H7 (cell line): ENCODE results near the gene MSL3. TPM values are rescaled to one million over a fixed set of nuclear protein-coding genes. Genes with fewer than 3 reads are reported as not detected.
A peak's percentile ranks its signal among the peaks of the same experiment; 100 is the strongest.

ENCODE experiments used
- DNase-seq: peaks from one replicate; pipeline ENCODE4 v3.0.0; 2012
- H3K27me3 ChIP-seq: 2 replicates; pipeline ENCODE4 v1.6.0; 2011; ENCODE audit warnings: mild to moderate bottlenecking, low read length; ENCODE audit not compliant: control insufficient read depth, insufficient read depth
- H3K36me3 ChIP-seq: replicated peaks from 2 replicates; pipeline ENCODE4 v1.5.1; 2011; ENCODE audit warnings: low read length; ENCODE audit not compliant: control insufficient read depth, insufficient read depth
- H3K4me3 ChIP-seq: 2 replicates; pipeline ENCODE4 v1.5.1; 2011; ENCODE audit warnings: low read depth, mild to moderate bottlenecking, control low read depth, low read length, moderate library complexity; ENCODE audit not compliant: insufficient read depth
- total RNA-seq: library from RNA; depleted of rRNA; stranded (reverse); fragments of >200 nt; shearing (Covaris generic); gene quantifications from 2 replicates; pipeline ENCODE4 v1.2.3, GENCODE V29; 2014; rRNA removed

Gene MSL3
- 29.7 and 34.7 TPM in 2 replicates for total RNA-seq

DNA sequence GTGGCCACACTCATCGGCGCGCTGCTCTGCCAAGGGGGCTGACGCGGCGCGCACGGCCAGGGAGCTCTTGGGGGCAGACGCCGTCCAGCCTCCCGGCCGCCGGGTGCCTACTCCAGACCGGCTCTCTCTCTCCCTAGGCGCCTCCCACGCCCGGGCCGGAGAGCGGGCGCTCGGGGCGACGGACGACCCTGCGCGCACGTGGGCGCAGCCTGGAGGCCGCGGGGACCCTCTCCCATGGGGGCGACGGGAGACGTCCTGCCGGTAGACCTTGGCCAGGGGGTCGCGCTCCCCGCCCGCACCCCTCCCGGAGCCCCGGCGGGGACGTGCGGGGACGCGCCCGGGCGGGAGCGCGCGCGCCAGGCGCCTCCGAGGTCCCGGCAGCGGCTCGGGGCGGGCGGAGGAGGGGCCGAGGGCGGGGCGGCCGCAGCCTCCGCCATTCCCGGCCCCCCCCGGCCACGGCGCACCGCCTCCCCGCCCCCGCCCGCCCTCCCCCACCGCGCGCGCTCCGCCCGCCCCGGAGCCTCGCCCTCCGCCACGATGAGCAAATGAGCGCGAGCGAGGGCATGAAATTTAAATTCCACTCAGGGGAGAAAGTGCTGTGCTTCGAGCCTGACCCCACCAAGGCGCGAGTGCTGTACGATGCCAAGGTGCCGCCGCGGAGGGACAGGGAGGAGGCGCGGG is at the start of gene MSL3:
MSL3 (plus strand) TSS at position 519 of the 681 bp plus-strand sequence; CDS start at position 546, 27 bp downstream.
- H3K36me3 ChIP-seq = no peaks in the 10 kb centered on the region
- peak; percentile 94 for DNase-seq
- H3K27me3 ChIP-seq = peaks cover 2% of the 10 kb centered on the region; the same call in 1 of the 2 replicates

GRCh38 chrX:11722304-11722703 is 35.7 kb upstream of the MSL3 start:
- Histone ChIP-seq H3K36me3 (no peaks in the 10 kb centered on the region), H3K27me3 (no peaks in the 10 kb centered on the region), H3K4me3 (no peak overlapping the region)
- DNase-seq = no peak

More for the DNA sequence above, at the start of gene MSL3:
- H3K4me3 ChIP-seq = peak within 1 kb of the TSS; percentile 73

DNA sequence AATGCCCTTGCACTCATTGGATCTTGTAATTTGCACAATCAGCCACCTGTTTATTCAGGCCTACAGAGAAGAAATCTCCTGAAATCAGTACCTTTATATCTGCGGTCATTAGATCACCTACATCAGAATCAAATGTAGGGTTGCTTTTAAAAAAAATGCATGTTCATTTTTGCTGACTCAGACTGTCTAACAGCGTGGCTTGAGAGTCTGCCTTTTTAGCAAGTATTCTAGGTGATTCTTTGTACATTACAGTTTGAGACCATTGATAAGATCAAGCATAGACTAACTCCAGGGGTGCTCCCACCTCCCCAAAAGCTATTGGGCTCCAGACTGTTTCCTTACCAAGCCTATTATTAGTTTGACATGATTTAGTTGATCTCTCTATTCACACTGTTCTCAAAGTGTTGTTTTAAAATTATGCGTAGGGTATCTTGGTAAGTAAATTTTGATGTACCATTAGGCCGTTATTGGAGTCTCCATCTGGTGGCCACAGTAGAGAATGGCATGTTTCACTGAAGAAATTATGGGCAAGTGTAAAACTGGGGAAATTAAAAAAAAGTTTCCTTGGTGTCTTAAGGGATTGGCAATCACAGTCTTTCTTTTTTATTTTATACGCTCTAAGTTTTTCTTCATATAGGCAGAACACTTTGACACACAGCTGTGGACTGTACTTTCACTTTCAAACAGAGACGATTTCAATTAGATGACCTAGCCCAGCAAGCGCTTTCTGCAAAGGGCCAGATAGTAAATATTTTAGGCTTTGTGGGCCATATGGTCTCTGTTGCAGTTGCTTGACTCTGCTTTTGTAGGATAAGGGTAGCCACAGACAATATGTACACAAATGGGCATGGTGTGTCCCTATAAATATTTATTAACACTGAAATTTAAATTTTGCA is 33.7 kb upstream of the MSL3 start:
- Histone ChIP-seq H3K4me3 (no peak overlapping the region), H3K27me3 (no peaks in the 10 kb centered on the region), H3K36me3 (no peaks in the 10 kb centered on the region)
- DNase-seq = peak; percentile 33

GRCh38 chrX:11725631-11726442 is 32.2 kb upstream of the MSL3 start:
- no peak for DNase-seq
- Histone ChIP-seq H3K27me3 (no peaks in the 10 kb centered on the region), H3K36me3 (no peaks in the 10 kb centered on the region), H3K4me3 (no peak overlapping the region)

DNA sequence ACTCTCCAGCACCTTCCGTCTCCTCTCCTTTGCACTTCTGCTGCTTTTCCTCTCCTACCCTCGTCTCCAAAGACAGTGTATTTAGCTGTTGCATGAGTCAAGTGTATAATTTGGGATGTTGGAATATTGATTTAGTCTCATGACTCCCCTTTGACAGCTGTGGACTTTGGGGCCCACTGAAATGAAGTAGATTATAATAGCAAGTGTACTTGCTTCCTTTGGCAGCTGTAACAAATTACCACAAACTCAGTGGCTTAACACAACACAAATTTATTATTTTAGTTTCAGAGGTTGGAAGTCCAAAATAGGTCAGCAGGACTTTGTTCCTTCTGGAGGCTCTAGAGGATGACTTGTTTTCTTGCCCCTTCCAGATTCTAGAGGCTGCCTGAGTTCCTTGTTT is 29.5 kb upstream of the MSL3 start:
- no peaks in the 10 kb centered on the region for H3K36me3 ChIP-seq
- no peaks in the 10 kb centered on the region; the same call in 1 of the 2 replicates for H3K27me3 ChIP-seq
- DNase-seq = no peak
- H3K4me3 ChIP-seq = no peak overlapping the region

DNA sequence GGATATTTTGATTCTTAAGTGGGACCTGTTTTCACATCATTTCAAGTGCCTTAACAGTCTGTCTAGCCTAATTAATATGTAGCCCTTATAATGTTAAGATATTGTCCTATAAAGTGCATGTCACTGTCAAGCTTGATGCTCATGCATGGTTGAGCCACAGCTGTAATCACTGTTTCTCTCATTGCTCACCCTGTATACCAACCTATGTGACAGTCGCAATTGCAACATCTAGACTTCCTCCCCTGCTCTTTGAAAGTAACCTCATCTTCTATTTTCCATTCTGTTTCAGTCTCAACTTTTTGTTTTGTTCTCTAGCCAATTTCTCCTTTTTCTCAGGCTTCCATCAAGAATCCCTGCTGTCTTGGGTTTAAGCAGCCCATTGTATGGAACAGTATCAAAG is 24.4 kb upstream of the MSL3 start:
- H3K27me3 ChIP-seq = no peaks in the 10 kb centered on the region; the same call in 1 of the 2 replicates
- no peak for DNase-seq
- H3K4me3 ChIP-seq = no peak overlapping the region
- no peaks in the 10 kb centered on the region for H3K36me3 ChIP-seq

- no peak for DNase-seq
- H3K27me3 ChIP-seq = no peaks in the 10 kb centered on the region
- no peaks in the 10 kb centered on the region for H3K36me3 ChIP-seq
- H3K4me3 ChIP-seq = no peak overlapping the region
Observed at GRCh38 chrX:11739776-11740175, 18.3 kb upstream of the MSL3 start.

GRCh38 chrX:11740794-11741193 is 17.2 kb upstream of the MSL3 start:
- DNase-seq = no peak
- no peaks in the 10 kb centered on the region for H3K27me3 ChIP-seq
- no peaks in the 10 kb centered on the region for H3K36me3 ChIP-seq
- no peak overlapping the region for H3K4me3 ChIP-seq

- no peak for DNase-seq
- no peaks in the 10 kb centered on the region for H3K27me3 ChIP-seq
Observed at GRCh38 chrX:11741574-11741973, 16.5 kb upstream of the MSL3 start.

DNA sequence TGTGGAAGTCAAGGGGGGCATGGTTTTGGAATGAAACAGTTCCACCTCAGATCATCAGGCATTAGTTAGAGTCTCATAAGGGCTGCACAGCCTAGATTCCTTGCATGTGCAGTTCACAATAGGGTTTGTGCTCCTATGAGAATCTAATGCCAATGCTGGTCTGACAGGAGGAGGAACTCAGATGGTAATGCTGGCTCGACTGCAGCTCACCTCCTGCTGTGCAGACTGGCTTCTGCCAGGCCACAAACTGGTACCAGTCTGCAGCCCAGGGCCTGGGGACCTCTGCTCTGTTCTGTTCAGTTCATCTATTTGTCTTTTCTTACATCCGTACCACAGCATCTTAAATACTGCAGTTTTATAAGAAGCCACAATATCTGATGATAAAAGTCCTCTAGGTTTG is 12.2 kb upstream of the MSL3 start:
- Histone ChIP-seq H3K27me3 (no peaks in the 10 kb centered on the region), H3K4me3 (no peak overlapping the region), H3K36me3 (no peaks in the 10 kb centered on the region)
- no peak for DNase-seq

More at GRCh38 chrX:11741574-11741973, 16.5 kb upstream of the MSL3 start:
- no peak overlapping the region for H3K4me3 ChIP-seq
- no peaks in the 10 kb centered on the region for H3K36me3 ChIP-seq

- DNase-seq = no peak
- no peaks in the 10 kb centered on the region for H3K27me3 ChIP-seq
- H3K36me3 ChIP-seq = no peaks in the 10 kb centered on the region
- H3K4me3 ChIP-seq = no peak overlapping the region
Observed at GRCh38 chrX:11750046-11750445, 8.0 kb upstream of the MSL3 start.

- Histone ChIP-seq H3K36me3 (no peaks in the 10 kb centered on the region), H3K4me3 (no peak overlapping the region), H3K27me3 (no peaks in the 10 kb centered on the region)
- no peak for DNase-seq
Observed at GRCh38 chrX:11750694-11751093, 7.3 kb upstream of the MSL3 start.

GRCh38 chrX:11751261-11751660 is 6.8 kb upstream of the MSL3 start:
- no peaks in the 10 kb centered on the region for H3K27me3 ChIP-seq
- no peak overlapping the region for H3K4me3 ChIP-seq
- H3K36me3 ChIP-seq = no peaks in the 10 kb centered on the region
- no peak for DNase-seq

DNA sequence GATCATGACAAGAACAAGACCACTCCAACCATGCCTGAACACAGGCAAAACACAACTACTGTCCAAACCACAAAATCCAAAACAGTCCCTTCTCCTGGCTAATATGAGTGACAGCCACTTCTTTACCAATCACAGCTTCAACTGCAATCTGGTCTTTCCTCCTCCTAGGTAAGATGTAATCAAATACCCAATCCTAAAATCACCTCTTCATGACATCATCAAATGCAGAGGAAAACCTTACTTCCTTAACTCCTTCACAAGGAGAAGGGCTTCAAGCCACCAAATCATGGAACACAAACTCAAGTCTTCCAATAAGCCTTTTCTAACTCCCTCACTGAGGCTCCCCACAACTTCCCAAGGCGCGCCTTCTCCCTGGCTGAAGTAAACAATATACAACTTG is 4.4 kb upstream of the MSL3 start:
- Histone ChIP-seq H3K4me3 (no peak overlapping the region), H3K36me3 (no peaks in the 10 kb centered on the region), H3K27me3 (peaks cover 2% of the 10 kb centered on the region; the same call in 1 of the 2 replicates)
- DNase-seq = no peak
